K562 (cell line): ENCODE measurements around the gene POP5. TPM values are rescaled to one million over a fixed set of nuclear protein-coding genes. Genes with fewer than 3 reads are reported as not detected.

Experiments
- ATAC-seq: fragments of 200-7000 bp; cut with Tn5 transposase; 3 replicates; pipeline ENCODE4 v1.9.1; 2020; ENCODE audit warnings: moderate library complexity
- BruUV-seq: library from RNA; stranded (reverse); fragments of 400-500 nt; replicated peaks from 2 replicates; lab custom pipeline; 2021; lab: Mats Ljungman, UMichigan
- CTCF ChIA-PET: fragments of 300-600 bp; formaldehyde crosslinking; extraction: SDS; loops from one replicate; lab custom pipeline; 2021; ENCODE audit warnings: low intra/inter-chr PET ratio; lab: Yijun Ruan, JAX
- POLR2A ChIA-PET: fragments of 300-600, 350-650 bp; sonication (Branson Sonifier 250); formaldehyde crosslinking; extraction: SDS; loops from one replicate; lab custom pipeline; 2021; ENCODE audit warnings: antibody characterized with exemption, inconsistent platforms; lab: Yijun Ruan, JAX
- DNase-seq, 4 experiments: peaks; one replicate each; pipeline versions ENCODE4 v3.0.0 to v3.0.0-alpha.2; 2011 to 2018; ENCODE audit warnings: low spot score in 3 of 4, mixed read lengths in 3 of 4; ENCODE audit errors: extremely low read depth in 1 of 4
- FAIRE-seq: peaks from 2 replicates; lab custom pipeline; 2011; peaks lifted over from hg19 to GRCh38; lab: Jason Lieb, UNC
- H2AFZ ChIP-seq: 2 replicates; pipeline ENCODE4 v1.6.0; 2011; ENCODE audit warnings: low read depth, low read length, control low read depth, inconsistent platforms
- H3K27ac ChIP-seq: fragments of 200-600 bp; 3 replicates; pipeline ENCODE4 v1.8.0; 2011; ENCODE audit warnings: low read depth, mild to moderate bottlenecking, control low read depth, inconsistent platforms, low read length, moderate library complexity, mixed read lengths; ENCODE audit errors: extremely low read depth
- H3K27me3 ChIP-seq, 2 experiments: fragments of 300-600 bp in 1 of 2; 2 replicates in 1 of 2; 3 replicates in 1 of 2; pipeline versions ENCODE4 v1.6.0 to v1.8.0; 2011; ENCODE audit warnings: inconsistent platforms in 2 of 2, low read length in 2 of 2, mild to moderate bottlenecking in 1 of 2, mixed read lengths in 1 of 2, moderate library complexity in 1 of 2; ENCODE audit not compliant: control insufficient read depth in 2 of 2, insufficient read depth in 2 of 2
- H3K36me3 ChIP-seq: fragments of 300-600 bp; 3 replicates; pipeline ENCODE4 v1.8.0; 2011; ENCODE audit warnings: mild to moderate bottlenecking, low read length, inconsistent platforms; ENCODE audit not compliant: control insufficient read depth, insufficient read depth
- H3K4me1 ChIP-seq, 2 experiments: fragments of 200-600 bp in 1 of 2; replicated peaks in 1 of 2; 2 replicates in 1 of 2; 3 replicates in 1 of 2; pipeline versions ENCODE4 v1.5.1 to v1.8.0; 2011; ENCODE audit warnings: inconsistent platforms in 2 of 2, low read length in 2 of 2, mild to moderate bottlenecking in 1 of 2, mixed read lengths in 1 of 2, moderate library complexity in 1 of 2; ENCODE audit not compliant: control insufficient read depth in 2 of 2, insufficient read depth in 2 of 2
- H3K4me2 ChIP-seq: 2 replicates; pipeline ENCODE4 v1.6.1; 2011; ENCODE audit warnings: low read length, control low read depth, inconsistent platforms, mixed read lengths; ENCODE audit not compliant: insufficient read depth
- H3K4me3 ChIP-seq: fragments of 200-600 bp; sonication (generic), shearing (Covaris generic); 2 replicates; pipeline ENCODE4 v1.5.1; 2016; ENCODE audit warnings: control low read depth, inconsistent platforms
- H3K79me2 ChIP-seq: fragments of 200-600 bp; 3 replicates; pipeline ENCODE4 v1.8.0; 2011; ENCODE audit warnings: low read length, inconsistent platforms; ENCODE audit not compliant: control insufficient read depth, insufficient read depth
- H3K9ac ChIP-seq, 2 experiments: 2 replicates each; pipeline versions ENCODE4 v1.6.0 to v1.6.1; 2011; ENCODE audit warnings: low read depth in 2 of 2, low read length in 2 of 2, control low read depth in 1 of 2, inconsistent platforms in 1 of 2, mild to moderate bottlenecking in 1 of 2, mixed read lengths in 1 of 2; ENCODE audit not compliant: insufficient read depth in 1 of 2
- H3K9me1 ChIP-seq: one replicate; pipeline ENCODE4 v1.6.0; 2011; ENCODE audit warnings: inconsistent platforms, mild to moderate bottlenecking, low read length, moderate library complexity; ENCODE audit not compliant: control insufficient read depth, insufficient read depth
- H3K9me3 ChIP-seq: replicated peaks from 2 replicates; pipeline ENCODE4 v1.5.1; 2011; ENCODE audit warnings: low read depth, low read length, inconsistent platforms; ENCODE audit not compliant: control insufficient read depth, insufficient read depth
- H4K20me1 ChIP-seq: replicated peaks from 2 replicates; pipeline ENCODE4 v1.6.1; 2011; ENCODE audit warnings: low read length, inconsistent platforms, mixed read lengths; ENCODE audit not compliant: control insufficient read depth, insufficient read depth
- GABPA ChIP-seq: fragments of 200-800 bp; sonication (Bioruptor generic); conservative IDR thresholded peaks from 2 replicates; pipeline ENCODE4 v1.6.1; 2016; ENCODE audit warnings: low read depth, missing genetic modification characterization, missing compliant biosample characterization
- NFIX ChIP-seq: fragments of 250-450 bp; sonication (Bioruptor Pico); IDR thresholded peaks from 2 replicates; pipeline ENCODE4 v1.4.0; 2020; ENCODE audit warnings: low read depth, mild to moderate bottlenecking, moderate library complexity
- PKNOX1 ChIP-seq: fragments of 450-650 bp; IDR thresholded peaks from 2 replicates; pipeline ENCODE4 v1.6.1; 2016
- ZNF511 ChIP-seq: sonication (generic); formaldehyde crosslinking; IDR thresholded peaks from 2 replicates; pipeline ENCODE4 v1.8.0; 2022; ENCODE audit warnings: mild to moderate bottlenecking, missing genetic modification reagents
- WGBS: fragments of 100-300 bp; shearing (Covaris generic); methylation state at CpG from one replicate; pipeline ENCODE4 v1.1.6; 2016; ENCODE audit warnings: low coverage, mixed read lengths; ENCODE audit not compliant: insufficient coverage; ENCODE audit errors: missing lambda C conversion rate; 5-methylcytosine and 5-hydroxymethylcytosine counted together
- in situ Hi-C: fragments of 300-500 bp; cut with MboI; formaldehyde crosslinking; loops from 4 replicates; pipeline ENCODE4 v1.15.0; 2018; ENCODE audit warnings: inconsistent platforms, mixed read lengths
- intact Hi-C: fragments of 100-400 bp; cut with micrococcal nuclease; formaldehyde crosslinking; loops from 2 replicates; pipeline ENCODE4 v1.14.2; 2022
- polyA plus RNA-seq, 8 experiments: library from polyadenylated mRNA; depleted of rRNA in 4 of 8; stranded (reverse) in 5 of 8; unstranded in 3 of 8; fragments of >200 nt; fragmentation: Nextera tagmentation in 2 of 8; fragmentation: Illumina TruSeq in 1 of 8; extraction: Ambion mirVana in 2 of 8; extraction: Trizol in 1 of 8; gene quantifications; 2 replicates each; pipeline versions ENCODE4 v1.2.1 to v1.2.3, GENCODE V29; 2011 to 2014; ENCODE audit warnings: inconsistent platforms in 1 of 8, missing spikeins in 1 of 8
- total RNA-seq, 7 experiments: library from RNA; depleted of rRNA in 6 of 7; stranded (reverse); fragments of >200 nt in 6 of 7; fragmentation: Illumina TruSeq in 2 of 7; extraction: Trizol in 2 of 7; gene quantifications; 2 replicates each; pipeline versions ENCODE4 v1.2.1 to v1.2.3, GENCODE V29; 2011 to 2021; ENCODE audit warnings: low replicate concordance in 1 of 7
- TF ChIP-seq, protein P1 (sequence below): sonication (generic); formaldehyde crosslinking; IDR thresholded peaks from 2 replicates; pipeline ENCODE4 v1.8.0; 2023; ENCODE audit warnings: mild to moderate bottlenecking, missing genetic modification reagents
- TF ChIP-seq, protein P2 (sequence below): fragments of 450-650 bp; IDR thresholded peaks from 2 replicates; pipeline ENCODE4 v1.6.1; 2018; ENCODE audit not compliant: partially characterized antibody

The POP5 gene
- total and polyA plus RNA-seq, 9 of the 15 experiments (the other 6 are each of a cell fraction or from before 2014, with no cell fraction given) = 57.5 to 253 (median 73.8) TPM

- Histone ChIP-seq H3K9me3 (no peaks in the 10 kb centered on the region), H3K4me1 (peaks cover 20 to 23% of the 10 kb centered on the region in 2 experiments), H3K36me3 (peaks cover 21% of the 10 kb centered on the region), H2AFZ (peak overlapping the region; percentile 26; the same call in 1 of the 2 replicates), H3K4me2 (no peak overlapping the region), H3K9ac (no peak overlapping the region), H3K79me2 (peaks cover 46% of the 10 kb centered on the region), H3K9me1 (no peaks in the 10 kb centered on the region), H3K27ac (no peak overlapping the region), H4K20me1 (peaks cover 29% of the 10 kb centered on the region), H3K27me3 (no peaks in the 10 kb centered on the region), H3K4me3 (no peak overlapping the region)
- ChIA-PET CTCF (no interaction called here), POLR2A (interaction anchor here (0.8 kb wide), 1 partner anchor 11 kb away, joined by 4 read pairs; no protein-coding TSS in a partner anchor)
- intact Hi-C loops (no loop called here), in situ Hi-C loops (no loop called here)
- DNase-seq (no peak), ATAC-seq (no peak), FAIRE-seq (no peak)
- TF ChIP-seq NFIX (CRISPR knock-in tag) = no peak
- no peak for TF ChIP-seq GABPA
- TF ChIP-seq PKNOX1 = peak; percentile 55
- TF ChIP-seq ZNF511 (CRISPR knock-in tag) = no peak
- TF ChIP-seq, protein P1, sequence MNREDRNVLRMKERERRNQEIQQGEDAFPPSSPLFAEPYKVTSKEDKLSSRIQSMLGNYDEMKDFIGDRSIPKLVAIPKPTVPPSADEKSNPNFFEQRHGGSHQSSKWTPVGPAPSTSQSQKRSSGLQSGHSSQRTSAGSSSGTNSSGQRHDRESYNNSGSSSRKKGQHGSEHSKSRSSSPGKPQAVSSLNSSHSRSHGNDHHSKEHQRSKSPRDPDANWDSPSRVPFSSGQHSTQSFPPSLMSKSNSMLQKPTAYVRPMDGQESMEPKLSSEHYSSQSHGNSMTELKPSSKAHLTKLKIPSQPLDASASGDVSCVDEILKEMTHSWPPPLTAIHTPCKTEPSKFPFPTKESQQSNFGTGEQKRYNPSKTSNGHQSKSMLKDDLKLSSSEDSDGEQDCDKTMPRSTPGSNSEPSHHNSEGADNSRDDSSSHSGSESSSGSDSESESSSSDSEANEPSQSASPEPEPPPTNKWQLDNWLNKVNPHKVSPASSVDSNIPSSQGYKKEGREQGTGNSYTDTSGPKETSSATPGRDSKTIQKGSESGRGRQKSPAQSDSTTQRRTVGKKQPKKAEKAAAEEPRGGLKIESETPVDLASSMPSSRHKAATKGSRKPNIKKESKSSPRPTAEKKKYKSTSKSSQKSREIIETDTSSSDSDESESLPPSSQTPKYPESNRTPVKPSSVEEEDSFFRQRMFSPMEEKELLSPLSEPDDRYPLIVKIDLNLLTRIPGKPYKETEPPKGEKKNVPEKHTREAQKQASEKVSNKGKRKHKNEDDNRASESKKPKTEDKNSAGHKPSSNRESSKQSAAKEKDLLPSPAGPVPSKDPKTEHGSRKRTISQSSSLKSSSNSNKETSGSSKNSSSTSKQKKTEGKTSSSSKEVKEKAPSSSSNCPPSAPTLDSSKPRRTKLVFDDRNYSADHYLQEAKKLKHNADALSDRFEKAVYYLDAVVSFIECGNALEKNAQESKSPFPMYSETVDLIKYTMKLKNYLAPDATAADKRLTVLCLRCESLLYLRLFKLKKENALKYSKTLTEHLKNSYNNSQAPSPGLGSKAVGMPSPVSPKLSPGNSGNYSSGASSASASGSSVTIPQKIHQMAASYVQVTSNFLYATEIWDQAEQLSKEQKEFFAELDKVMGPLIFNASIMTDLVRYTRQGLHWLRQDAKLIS (CRISPR knock-in tag) = no peak
- TF ChIP-seq, protein P2, sequence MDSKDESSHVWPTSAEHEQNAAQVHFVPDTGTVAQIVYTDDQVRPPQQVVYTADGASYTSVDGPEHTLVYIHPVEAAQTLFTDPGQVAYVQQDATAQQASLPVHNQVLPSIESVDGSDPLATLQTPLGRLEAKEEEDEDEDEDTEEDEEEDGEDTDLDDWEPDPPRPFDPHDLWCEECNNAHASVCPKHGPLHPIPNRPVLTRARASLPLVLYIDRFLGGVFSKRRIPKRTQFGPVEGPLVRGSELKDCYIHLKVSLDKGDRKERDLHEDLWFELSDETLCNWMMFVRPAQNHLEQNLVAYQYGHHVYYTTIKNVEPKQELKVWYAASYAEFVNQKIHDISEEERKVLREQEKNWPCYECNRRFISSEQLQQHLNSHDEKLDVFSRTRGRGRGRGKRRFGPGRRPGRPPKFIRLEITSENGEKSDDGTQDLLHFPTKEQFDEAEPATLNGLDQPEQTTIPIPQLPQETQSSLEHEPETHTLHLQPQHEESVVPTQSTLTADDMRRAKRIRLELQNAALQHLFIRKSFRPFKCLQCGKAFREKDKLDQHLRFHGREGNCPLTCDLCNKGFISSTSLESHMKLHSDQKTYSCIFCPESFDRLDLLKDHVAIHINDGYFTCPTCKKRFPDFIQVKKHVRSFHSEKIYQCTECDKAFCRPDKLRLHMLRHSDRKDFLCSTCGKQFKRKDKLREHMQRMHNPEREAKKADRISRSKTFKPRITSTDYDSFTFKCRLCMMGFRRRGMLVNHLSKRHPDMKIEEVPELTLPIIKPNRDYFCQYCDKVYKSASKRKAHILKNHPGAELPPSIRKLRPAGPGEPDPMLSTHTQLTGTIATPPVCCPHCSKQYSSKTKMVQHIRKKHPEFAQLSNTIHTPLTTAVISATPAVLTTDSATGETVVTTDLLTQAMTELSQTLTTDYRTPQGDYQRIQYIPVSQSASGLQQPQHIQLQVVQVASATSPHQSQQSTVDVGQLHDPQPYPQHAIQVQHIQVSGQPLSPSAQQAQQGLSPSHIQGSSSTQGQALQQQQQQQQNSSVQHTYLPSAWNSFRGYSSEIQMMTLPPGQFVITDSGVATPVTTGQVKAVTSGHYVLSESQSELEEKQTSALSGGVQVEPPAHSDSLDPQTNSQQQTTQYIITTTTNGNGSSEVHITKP = peak; percentile 22
- WGBS = 26% methylated on average over 4 of the region's 4 CpGs
- no TSS peak for BruUV-seq
These were observed 48.4 kb downstream of the POP5 start for GRCh38 chr12:120532701-120533238.
